ENCODE results near the gene STIMATE.

The STIMATE gene

DNA sequence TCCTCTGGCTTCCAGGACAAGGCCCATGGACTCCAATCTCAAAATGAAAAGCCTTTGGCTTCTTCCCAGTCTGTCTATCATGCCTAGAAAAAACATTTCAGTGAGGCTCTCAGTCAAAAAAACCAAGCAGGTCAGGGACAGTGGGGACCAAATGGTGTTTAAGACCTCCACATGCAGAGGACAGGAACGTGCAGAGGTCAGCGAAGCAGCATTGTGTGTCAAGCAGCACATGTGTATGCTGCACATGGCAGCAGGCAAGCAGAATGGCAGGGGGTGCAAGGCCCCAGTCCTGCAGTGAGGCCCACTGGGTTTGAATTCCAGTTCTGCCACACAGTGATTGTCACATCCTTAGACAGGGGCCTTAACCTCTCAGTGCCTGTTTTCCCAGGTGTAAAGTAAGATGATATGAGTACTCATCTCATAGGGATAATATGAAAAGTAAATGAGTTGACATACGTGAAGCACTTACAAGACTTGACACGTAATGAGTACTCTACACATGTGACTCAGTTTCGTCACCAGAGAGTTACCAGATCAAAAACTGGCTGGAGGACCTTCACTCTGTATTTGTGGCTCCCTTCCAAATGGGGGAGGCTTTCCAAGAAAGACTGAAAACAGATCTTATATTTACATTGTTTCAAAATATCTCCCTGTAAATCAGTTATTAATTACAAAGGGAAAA is 11.2 kb downstream of the STIMATE start:
- H3K4me3 ChIP-seq (ENCODE audit: severe bottlenecking): no peak overlapping the region
- TF ChIP-seq, protein P1, sequence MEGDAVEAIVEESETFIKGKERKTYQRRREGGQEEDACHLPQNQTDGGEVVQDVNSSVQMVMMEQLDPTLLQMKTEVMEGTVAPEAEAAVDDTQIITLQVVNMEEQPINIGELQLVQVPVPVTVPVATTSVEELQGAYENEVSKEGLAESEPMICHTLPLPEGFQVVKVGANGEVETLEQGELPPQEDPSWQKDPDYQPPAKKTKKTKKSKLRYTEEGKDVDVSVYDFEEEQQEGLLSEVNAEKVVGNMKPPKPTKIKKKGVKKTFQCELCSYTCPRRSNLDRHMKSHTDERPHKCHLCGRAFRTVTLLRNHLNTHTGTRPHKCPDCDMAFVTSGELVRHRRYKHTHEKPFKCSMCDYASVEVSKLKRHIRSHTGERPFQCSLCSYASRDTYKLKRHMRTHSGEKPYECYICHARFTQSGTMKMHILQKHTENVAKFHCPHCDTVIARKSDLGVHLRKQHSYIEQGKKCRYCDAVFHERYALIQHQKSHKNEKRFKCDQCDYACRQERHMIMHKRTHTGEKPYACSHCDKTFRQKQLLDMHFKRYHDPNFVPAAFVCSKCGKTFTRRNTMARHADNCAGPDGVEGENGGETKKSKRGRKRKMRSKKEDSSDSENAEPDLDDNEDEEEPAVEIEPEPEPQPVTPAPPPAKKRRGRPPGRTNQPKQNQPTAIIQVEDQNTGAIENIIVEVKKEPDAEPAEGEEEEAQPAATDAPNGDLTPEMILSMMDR (IDR thresholded peaks at IDR 0.05; ENCODE audit: poor library complexity, severe bottlenecking): no peak
- DNase-seq (ENCODE audit: low spot score) (no peak), ATAC-seq (ENCODE audit: low read depth) (no peak)
- no peak overlapping the region for H3K27ac ChIP-seq (ENCODE audit: poor library complexity, severe bottlenecking)
- no peaks in the 10 kb centered on the region for H3K9me3 ChIP-seq (ENCODE audit: severe bottlenecking)
- H3K4me1 ChIP-seq (ENCODE audit: insufficient read depth, poor library complexity, severe bottlenecking): peaks cover 6% of the 10 kb centered on the region
- peaks cover 14% of the 10 kb centered on the region for H3K36me3 ChIP-seq (ENCODE audit: low read depth)
- no peaks in the 10 kb centered on the region for H3K27me3 ChIP-seq (ENCODE audit: insufficient read depth, poor library complexity, severe bottlenecking)

DNA sequence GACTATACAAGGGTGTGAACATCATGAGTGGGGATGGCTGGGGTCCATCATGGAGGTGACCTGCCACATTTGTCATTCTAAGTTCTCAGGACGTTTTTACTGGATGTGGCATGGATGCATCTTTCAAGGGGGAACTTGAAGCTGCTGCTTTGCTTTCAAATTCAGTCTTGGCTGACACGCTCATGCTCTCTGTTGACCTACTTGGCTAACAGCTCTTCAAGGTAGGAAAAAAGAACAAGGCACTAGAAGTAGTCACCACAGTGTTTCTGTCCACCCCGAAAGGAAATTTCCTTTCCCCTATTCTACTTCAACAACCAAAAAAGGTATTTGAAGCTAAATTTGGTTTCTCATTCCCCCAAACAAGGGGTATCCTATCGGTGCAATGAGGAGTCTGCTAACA is 15.0 kb downstream of the STIMATE start:
- H3K36me3 ChIP-seq (ENCODE audit: low read depth): peaks cover 14% of the 10 kb centered on the region
- H3K4me1 ChIP-seq (ENCODE audit: insufficient read depth, poor library complexity, severe bottlenecking): no peaks in the 10 kb centered on the region
- H3K4me3 ChIP-seq (ENCODE audit: severe bottlenecking): no peak overlapping the region
- H3K27ac ChIP-seq (ENCODE audit: poor library complexity, severe bottlenecking): no peak overlapping the region
- DNase-seq (ENCODE audit: low spot score): no peak
- no peaks in the 10 kb centered on the region for H3K9me3 ChIP-seq (ENCODE audit: severe bottlenecking)
- TF ChIP-seq, protein P1 (IDR thresholded peaks at IDR 0.05; ENCODE audit: poor library complexity, severe bottlenecking): no peak
- H3K27me3 ChIP-seq (ENCODE audit: insufficient read depth, poor library complexity, severe bottlenecking): no peaks in the 10 kb centered on the region
- no peak for ATAC-seq (ENCODE audit: low read depth)

DNA sequence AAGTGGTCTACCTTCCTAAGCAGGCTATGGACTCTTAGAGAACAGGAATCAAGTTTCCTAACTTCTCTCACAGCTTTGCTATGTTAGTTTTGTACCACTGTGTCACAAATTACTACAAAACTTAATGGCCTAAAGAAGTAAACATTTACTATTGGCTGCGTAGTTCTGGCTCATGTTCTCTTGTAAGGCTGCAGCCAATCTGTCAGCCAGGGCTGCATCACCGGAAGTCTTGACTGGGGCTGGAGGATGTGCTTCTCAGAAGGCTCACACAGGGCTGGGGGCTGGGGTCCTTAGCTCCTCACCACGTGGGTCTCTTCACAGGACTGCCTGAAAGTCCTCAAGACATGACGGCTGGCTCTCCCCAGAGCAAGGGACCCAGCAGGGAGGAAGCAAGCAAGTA is 15.5 kb downstream of the STIMATE start:
- Histone ChIP-seq H3K36me3 (ENCODE audit: low read depth) (peaks cover 14% of the 10 kb centered on the region), H3K27ac (ENCODE audit: poor library complexity, severe bottlenecking) (no peak overlapping the region)
- TF ChIP-seq, protein P1 (IDR thresholded peaks at IDR 0.05; ENCODE audit: poor library complexity, severe bottlenecking): no peak

DNA sequence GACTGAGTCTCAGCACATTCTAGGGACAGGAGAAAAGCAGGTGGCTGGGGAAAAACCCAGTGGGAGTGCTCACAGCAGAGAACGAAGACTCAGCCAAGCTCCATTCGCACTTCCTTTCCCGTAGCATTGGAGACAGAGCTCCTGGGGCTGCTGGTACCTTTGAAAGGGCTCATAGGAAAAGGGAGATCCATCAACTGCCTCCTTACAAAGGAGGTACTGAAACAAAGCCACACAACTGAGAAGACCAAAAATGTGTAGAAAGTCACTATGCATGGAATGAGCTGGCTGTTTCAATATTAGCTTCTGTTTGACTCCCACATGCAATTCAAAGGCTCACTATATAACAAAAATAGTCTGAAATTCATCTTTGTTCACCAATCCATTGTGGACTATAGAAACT is 16.9 kb downstream of the STIMATE start:
- TF ChIP-seq, protein P1 (IDR thresholded peaks at IDR 0.05; ENCODE audit: poor library complexity, severe bottlenecking): no peak
- Histone ChIP-seq H3K36me3 (ENCODE audit: low read depth) (peaks cover 13% of the 10 kb centered on the region), H3K4me3 (ENCODE audit: severe bottlenecking) (no peak overlapping the region), H3K27ac (ENCODE audit: poor library complexity, severe bottlenecking) (no peak overlapping the region), H3K4me1 (ENCODE audit: insufficient read depth, poor library complexity, severe bottlenecking) (no peaks in the 10 kb centered on the region), H3K27me3 (ENCODE audit: insufficient read depth, poor library complexity, severe bottlenecking) (no peaks in the 10 kb centered on the region), H3K9me3 (ENCODE audit: severe bottlenecking) (no peaks in the 10 kb centered on the region)
- no peak for DNase-seq (ENCODE audit: low spot score)
- ATAC-seq (ENCODE audit: low read depth): no peak

More for the DNA sequence above, 15.5 kb downstream of the STIMATE start:
- H3K4me1 ChIP-seq (ENCODE audit: insufficient read depth, poor library complexity, severe bottlenecking): no peaks in the 10 kb centered on the region
- DNase-seq (ENCODE audit: low spot score): no peak
- no peak overlapping the region for H3K4me3 ChIP-seq (ENCODE audit: severe bottlenecking)
- no peaks in the 10 kb centered on the region for H3K9me3 ChIP-seq (ENCODE audit: severe bottlenecking)
- no peaks in the 10 kb centered on the region for H3K27me3 ChIP-seq (ENCODE audit: insufficient read depth, poor library complexity, severe bottlenecking)
- ATAC-seq (ENCODE audit: low read depth): no peak

DNA sequence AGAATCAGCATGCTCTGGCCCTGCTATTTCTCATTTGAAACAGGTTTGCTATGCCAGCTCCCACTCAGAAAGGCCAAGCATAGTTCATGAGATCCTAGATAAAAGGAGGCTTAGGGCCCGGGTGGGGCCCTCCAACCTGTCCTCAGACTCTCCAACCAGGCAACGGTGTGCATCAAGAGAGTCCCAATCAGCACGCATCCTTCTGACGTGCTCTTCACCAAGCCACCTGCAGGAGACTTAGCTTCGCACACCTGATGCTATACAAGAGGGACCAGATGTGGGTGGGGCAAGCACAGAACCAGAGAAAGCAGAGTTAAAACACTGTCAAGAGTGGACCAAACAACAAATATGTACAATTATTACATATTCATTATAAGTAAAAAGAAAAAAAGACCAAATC is 17.3 kb downstream of the STIMATE start:
- TF ChIP-seq, protein P1 (IDR thresholded peaks at IDR 0.05; ENCODE audit: poor library complexity, severe bottlenecking): no peak
- H3K27me3 ChIP-seq (ENCODE audit: insufficient read depth, poor library complexity, severe bottlenecking): no peaks in the 10 kb centered on the region
- no peak for ATAC-seq (ENCODE audit: low read depth)
- DNase-seq (ENCODE audit: low spot score): no peak
- no peaks in the 10 kb centered on the region for H3K9me3 ChIP-seq (ENCODE audit: severe bottlenecking)
- peaks cover 9% of the 10 kb centered on the region for H3K36me3 ChIP-seq (ENCODE audit: low read depth)
- no peak overlapping the region for H3K27ac ChIP-seq (ENCODE audit: poor library complexity, severe bottlenecking)
- no peaks in the 10 kb centered on the region for H3K4me1 ChIP-seq (ENCODE audit: insufficient read depth, poor library complexity, severe bottlenecking)
- H3K4me3 ChIP-seq (ENCODE audit: severe bottlenecking): no peak overlapping the region
